Upper lobe of left lung (tissue), 4 donors: Measurements from ENCODE around the gene SP1.

Experiments used
- POLR2A ChIP-seq, 4 donors: fragments of 450-650 bp; IDR thresholded peaks; one replicate each; pipeline ENCODE4 v1.5.1; 2016 to 2017; ENCODE audit warnings: antibody characterized with exemption in 4 of 4, mild to moderate bottlenecking in 2 of 4
- TF ChIP-seq, protein P1 (sequence below), 6 experiments: fragments of 450-650 bp in 4 of 6; fragments of 200-600 bp in 2 of 6; sonication (generic) in 2 of 6; IDR thresholded peaks; one replicate each; pipeline ENCODE4 v1.5.1; 2016 to 2019; ENCODE audit warnings: antibody characterized with exemption in 6 of 6

DNA sequence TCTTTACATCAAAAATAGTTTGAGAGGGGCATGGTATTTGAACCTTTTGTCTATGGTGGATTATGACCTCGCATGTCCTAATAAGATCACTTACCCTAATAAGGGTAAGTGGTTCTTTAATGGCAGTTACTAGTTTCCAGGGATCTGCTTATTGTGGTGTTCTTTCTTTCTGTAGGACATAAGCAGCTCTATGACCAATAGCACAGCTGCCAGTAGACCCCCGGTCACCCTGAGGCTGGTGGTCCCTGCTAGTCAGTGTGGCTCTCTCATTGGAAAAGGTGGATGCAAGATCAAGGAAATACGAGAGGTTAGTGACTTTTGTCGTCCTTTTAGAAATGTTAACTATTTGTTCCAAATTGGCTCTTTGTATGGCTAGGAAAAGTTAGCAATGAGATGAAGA is 79.1 kb downstream of the SP1 start:
- TF ChIP-seq, protein P1, sequence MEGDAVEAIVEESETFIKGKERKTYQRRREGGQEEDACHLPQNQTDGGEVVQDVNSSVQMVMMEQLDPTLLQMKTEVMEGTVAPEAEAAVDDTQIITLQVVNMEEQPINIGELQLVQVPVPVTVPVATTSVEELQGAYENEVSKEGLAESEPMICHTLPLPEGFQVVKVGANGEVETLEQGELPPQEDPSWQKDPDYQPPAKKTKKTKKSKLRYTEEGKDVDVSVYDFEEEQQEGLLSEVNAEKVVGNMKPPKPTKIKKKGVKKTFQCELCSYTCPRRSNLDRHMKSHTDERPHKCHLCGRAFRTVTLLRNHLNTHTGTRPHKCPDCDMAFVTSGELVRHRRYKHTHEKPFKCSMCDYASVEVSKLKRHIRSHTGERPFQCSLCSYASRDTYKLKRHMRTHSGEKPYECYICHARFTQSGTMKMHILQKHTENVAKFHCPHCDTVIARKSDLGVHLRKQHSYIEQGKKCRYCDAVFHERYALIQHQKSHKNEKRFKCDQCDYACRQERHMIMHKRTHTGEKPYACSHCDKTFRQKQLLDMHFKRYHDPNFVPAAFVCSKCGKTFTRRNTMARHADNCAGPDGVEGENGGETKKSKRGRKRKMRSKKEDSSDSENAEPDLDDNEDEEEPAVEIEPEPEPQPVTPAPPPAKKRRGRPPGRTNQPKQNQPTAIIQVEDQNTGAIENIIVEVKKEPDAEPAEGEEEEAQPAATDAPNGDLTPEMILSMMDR (IDR thresholded peaks at IDR 0.05): no peak
- no peak for TF ChIP-seq POLR2A (IDR thresholded peaks at IDR 0.05)
